NB4 (cell line): ENCODE measurements around the gene TBCK.

Experiments used
- DNase-seq: peaks from one replicate; pipeline ENCODE4 v3.0.0; 2010; ENCODE audit warnings: low read depth
- H3K4me3 ChIP-seq: one replicate; pipeline ENCODE4 v1.5.1; 2011; ENCODE audit warnings: mild to moderate bottlenecking, low read depth, low read length, moderate library complexity
- MYC ChIP-seq: IDR thresholded peaks from 2 replicates; pipeline ENCODE4 v1.6.1; 2011; ENCODE audit warnings: low read depth, low read length
- POLR2A ChIP-seq: IDR thresholded peaks from 2 replicates; pipeline ENCODE4 v1.6.1; 2011; ENCODE audit warnings: mild to moderate bottlenecking; ENCODE audit not compliant: insufficient read length; ENCODE audit errors: extremely low read depth
- TF ChIP-seq, protein P1 (sequence below): IDR thresholded peaks from 2 replicates; pipeline ENCODE4 v1.6.1; 2011; ENCODE audit warnings: low read depth, low read length
- TF ChIP-seq, protein P2 (sequence below): IDR thresholded peaks from one replicate; pipeline ENCODE4 v1.5.1; 2012; ENCODE audit warnings: low read depth, low read length

TBCK gene

DNA sequence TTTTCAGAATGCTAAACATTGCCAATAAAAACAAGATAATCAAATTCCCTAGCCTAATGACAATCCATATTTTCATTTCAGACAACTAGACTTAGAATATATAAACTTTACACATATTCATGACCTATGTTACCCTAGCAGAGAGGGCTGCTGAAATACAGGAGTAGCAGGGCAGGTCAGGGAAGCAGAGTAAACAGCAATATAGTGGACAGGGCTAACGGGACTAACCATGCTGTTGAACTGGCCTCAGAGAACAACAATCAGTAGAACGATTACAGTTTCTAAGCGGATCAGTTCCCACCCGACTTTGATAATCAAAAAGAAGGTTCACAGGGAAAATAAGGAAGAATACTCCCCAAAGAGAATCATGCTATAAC is 14.0 kb downstream of the TBCK start:
- no peak overlapping the region for H3K4me3 ChIP-seq
- no peak for DNase-seq
- TF ChIP-seq MYC, result no peak
- TF ChIP-seq POLR2A, result no peak
- TF ChIP-seq, protein P1, sequence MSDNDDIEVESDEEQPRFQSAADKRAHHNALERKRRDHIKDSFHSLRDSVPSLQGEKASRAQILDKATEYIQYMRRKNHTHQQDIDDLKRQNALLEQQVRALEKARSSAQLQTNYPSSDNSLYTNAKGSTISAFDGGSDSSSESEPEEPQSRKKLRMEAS, result no peak
- TF ChIP-seq, protein P2, sequence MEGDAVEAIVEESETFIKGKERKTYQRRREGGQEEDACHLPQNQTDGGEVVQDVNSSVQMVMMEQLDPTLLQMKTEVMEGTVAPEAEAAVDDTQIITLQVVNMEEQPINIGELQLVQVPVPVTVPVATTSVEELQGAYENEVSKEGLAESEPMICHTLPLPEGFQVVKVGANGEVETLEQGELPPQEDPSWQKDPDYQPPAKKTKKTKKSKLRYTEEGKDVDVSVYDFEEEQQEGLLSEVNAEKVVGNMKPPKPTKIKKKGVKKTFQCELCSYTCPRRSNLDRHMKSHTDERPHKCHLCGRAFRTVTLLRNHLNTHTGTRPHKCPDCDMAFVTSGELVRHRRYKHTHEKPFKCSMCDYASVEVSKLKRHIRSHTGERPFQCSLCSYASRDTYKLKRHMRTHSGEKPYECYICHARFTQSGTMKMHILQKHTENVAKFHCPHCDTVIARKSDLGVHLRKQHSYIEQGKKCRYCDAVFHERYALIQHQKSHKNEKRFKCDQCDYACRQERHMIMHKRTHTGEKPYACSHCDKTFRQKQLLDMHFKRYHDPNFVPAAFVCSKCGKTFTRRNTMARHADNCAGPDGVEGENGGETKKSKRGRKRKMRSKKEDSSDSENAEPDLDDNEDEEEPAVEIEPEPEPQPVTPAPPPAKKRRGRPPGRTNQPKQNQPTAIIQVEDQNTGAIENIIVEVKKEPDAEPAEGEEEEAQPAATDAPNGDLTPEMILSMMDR, result no peak

DNA sequence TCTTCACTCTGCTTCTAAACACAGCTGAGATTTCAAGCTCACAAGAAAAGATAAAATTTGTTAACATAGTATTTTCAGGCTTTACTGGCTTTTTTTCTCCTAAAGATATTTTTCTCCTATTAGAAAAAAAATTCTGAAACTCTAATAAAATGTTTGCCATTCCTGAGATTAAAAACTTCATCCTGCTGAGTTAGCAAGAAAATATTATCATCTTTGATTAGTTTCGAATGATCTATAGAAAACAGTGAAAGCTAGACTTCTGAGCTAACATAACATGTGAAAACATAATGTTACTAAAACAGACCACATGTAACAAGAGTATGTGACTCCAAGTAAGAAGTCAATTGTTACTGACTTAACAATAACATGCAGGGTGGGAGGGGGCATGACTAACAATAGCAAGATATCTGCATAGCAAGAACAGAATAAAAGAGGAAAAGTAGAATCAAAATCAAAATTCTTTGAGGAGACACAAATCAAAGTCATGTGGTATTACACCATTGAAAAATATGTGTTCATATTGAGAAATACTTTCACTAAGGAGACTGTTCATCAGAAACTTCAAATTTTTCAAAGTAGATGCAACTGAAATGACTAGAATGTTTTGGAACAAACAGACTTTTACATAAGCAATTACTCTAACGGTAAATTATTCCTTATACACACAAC is 14.5 kb downstream of the TBCK start:
- no peak for DNase-seq
- no peak overlapping the region for H3K4me3 ChIP-seq
- no peak for TF ChIP-seq MYC
- TF ChIP-seq POLR2A, result no peak
- TF ChIP-seq, protein P2, result no peak

DNA sequence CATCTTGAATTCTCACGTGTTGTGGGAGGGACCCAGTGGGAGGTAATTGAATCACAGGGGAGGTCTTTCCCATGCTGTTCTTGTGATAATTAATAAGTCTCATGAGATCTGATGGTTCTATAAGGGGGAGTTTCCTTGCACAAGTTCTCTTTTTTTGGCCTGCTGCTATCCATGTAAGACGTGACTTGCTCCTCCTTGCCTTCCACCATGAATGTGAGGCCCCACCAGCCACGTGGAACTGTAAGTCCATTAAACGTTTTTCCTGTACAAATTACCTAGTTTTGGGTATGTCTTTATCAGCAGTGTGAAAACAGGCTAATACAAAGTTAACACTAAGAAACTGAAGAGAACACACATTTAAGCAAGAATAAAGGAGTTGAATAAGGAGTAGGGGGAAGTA is 16.0 kb downstream of the TBCK start:
- H3K4me3 ChIP-seq, result no peak overlapping the region
- TF ChIP-seq, protein P2, result no peak
- no peak for TF ChIP-seq MYC
- TF ChIP-seq, protein P1, result no peak
- no peak for TF ChIP-seq POLR2A
- peak; percentile 6 for DNase-seq

DNA sequence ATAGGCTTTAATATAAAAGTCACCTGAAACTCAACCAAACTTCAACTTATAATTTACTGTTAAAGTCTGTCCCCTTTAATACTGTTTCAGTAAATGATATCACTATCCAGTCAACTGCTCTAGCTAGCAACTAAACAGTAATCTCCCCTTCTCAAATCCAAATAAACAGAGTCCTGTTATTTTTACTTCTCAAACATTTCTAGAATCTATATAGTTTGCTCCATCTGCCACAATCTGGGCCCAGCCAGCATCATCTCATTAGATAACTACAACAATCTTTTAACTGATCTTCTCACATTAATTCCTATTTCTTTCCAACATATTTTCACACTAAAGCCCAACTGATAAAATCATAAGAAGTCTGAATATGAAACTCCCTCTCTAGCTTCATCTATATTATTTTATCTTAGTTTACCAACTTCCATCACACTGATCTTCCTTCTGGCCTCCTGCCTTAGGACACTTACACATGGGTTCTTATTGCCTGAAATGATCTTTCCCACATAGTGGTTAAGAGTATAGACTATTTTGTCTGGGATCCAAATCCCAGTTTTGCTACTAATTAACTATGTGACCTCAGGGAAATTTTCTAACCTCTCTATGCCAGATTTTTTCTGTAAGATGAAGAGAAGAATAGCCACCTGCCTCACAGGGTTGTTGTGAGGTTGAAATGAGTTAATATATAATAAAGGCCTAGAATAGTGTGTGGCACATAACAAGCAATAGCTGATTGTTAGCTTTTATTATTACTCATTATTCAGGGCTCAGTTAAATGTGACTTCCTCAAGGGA is 18.6 kb downstream of the TBCK start:
- no peak overlapping the region for H3K4me3 ChIP-seq
- no peak for TF ChIP-seq MYC
- TF ChIP-seq POLR2A, result no peak
- TF ChIP-seq, protein P1, result no peak
- TF ChIP-seq, protein P2, result no peak
- DNase-seq, result no peak

DNA sequence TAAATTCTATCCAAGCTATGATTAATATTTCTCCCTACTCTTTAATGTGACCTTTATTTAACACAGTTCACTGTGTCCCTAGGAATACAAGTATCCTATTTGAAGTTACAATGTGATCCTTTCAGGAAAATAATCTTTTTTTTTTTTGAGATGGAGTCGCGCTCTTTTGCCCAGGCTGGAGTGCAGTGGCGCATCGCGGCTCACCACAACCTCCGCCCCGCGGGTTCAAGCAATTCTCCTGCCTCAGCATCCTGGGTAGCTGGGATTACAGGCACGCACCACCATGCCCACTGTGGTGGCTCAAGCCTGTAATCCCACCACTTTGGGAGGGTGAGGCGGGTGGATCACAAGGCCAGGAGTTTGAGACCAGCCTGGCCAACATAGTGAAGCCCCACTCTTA is 21.9 kb downstream of the TBCK start:
- H3K4me3 ChIP-seq, result no peak overlapping the region
- DNase-seq, result no peak

More for the DNA sequence above, 21.9 kb downstream of the TBCK start:
- TF ChIP-seq, protein P1, result no peak
- TF ChIP-seq MYC, result no peak
- TF ChIP-seq, protein P2, result no peak
- no peak for TF ChIP-seq POLR2A
